KOPT-K1 (cell line): Measurements from ENCODE around the gene CSRP3.

ENCODE experiments used
- H3K27ac ChIP-seq: fragments of 200-600 bp; sonication (generic); 2 replicates; pipeline ENCODE4 v1.5.1; 2016; ENCODE audit warnings: antibody characterized with exemption, mild to moderate bottlenecking, low read depth, low read length; ENCODE audit not compliant: poor library complexity, severe bottlenecking
- H3K36me3 ChIP-seq: fragments of 200-600 bp; sonication (generic); 2 replicates; pipeline ENCODE4 v1.5.1; 2017; ENCODE audit warnings: antibody characterized with exemption, mild to moderate bottlenecking, low read length, moderate library complexity; ENCODE audit not compliant: insufficient read depth
- H3K9me3 ChIP-seq: fragments of 200-600 bp; sonication (generic); 2 replicates; pipeline ENCODE4 v1.5.1; 2017; ENCODE audit warnings: antibody characterized with exemption, low read length, mild to moderate bottlenecking; ENCODE audit not compliant: insufficient read depth, poor library complexity, severe bottlenecking

The CSRP3 gene

GRCh38 chr11:19208959-19209546 is 7.3 kb upstream of the CSRP3 start:
- H3K36me3 ChIP-seq: no peaks in the 10 kb centered on the region
- no peak overlapping the region for H3K27ac ChIP-seq
- no peaks in the 10 kb centered on the region for H3K9me3 ChIP-seq

GRCh38 chr11:19208181-19208580 is 6.4 kb upstream of the CSRP3 start:
- Histone ChIP-seq H3K9me3 (no peaks in the 10 kb centered on the region), H3K27ac (no peak overlapping the region), H3K36me3 (no peaks in the 10 kb centered on the region)

- no peaks in the 10 kb centered on the region for H3K36me3 ChIP-seq
- H3K27ac ChIP-seq: no peak overlapping the region
- H3K9me3 ChIP-seq: no peaks in the 10 kb centered on the region
Measured at GRCh38 chr11:19204836-19205235, 3.1 kb upstream of the CSRP3 start.

- H3K36me3 ChIP-seq: no peaks in the 10 kb centered on the region
- no peaks in the 10 kb centered on the region for H3K9me3 ChIP-seq
- no peak overlapping the region for H3K27ac ChIP-seq
Measured at GRCh38 chr11:19200410-19201201, 1.2 kb downstream of the CSRP3 start.

GRCh38 chr11:19199771-19200170 is 2.0 kb downstream of the CSRP3 start:
- H3K27ac ChIP-seq: no peak overlapping the region
- H3K9me3 ChIP-seq: no peaks in the 10 kb centered on the region
- no peaks in the 10 kb centered on the region for H3K36me3 ChIP-seq

- Histone ChIP-seq H3K27ac (no peak overlapping the region), H3K9me3 (no peaks in the 10 kb centered on the region), H3K36me3 (no peaks in the 10 kb centered on the region)
Measured at GRCh38 chr11:19199048-19199447, 2.7 kb downstream of the CSRP3 start.

GRCh38 chr11:19196432-19196831 is 5.4 kb downstream of the CSRP3 start:
- no peaks in the 10 kb centered on the region for H3K9me3 ChIP-seq
- no peaks in the 10 kb centered on the region for H3K36me3 ChIP-seq
- H3K27ac ChIP-seq: no peak overlapping the region

GRCh38 chr11:19194620-19195308 is 7.0 kb downstream of the CSRP3 start:
- Histone ChIP-seq H3K36me3 (no peaks in the 10 kb centered on the region), H3K9me3 (no peaks in the 10 kb centered on the region), H3K27ac (no peak overlapping the region)

GRCh38 chr11:19193916-19194315 is 7.9 kb downstream of the CSRP3 start:
- Histone ChIP-seq H3K27ac (no peak overlapping the region), H3K9me3 (no peaks in the 10 kb centered on the region), H3K36me3 (no peaks in the 10 kb centered on the region)

- Histone ChIP-seq H3K27ac (no peak overlapping the region), H3K9me3 (no peaks in the 10 kb centered on the region)
Measured at GRCh38 chr11:19191530-19192169, 10.1 kb downstream of the CSRP3 start.

GRCh38 chr11:19187833-19188258 is 13.9 kb downstream of the CSRP3 start:
- Histone ChIP-seq H3K36me3 (no peaks in the 10 kb centered on the region), H3K9me3 (no peaks in the 10 kb centered on the region), H3K27ac (no peak overlapping the region)

More at GRCh38 chr11:19191530-19192169, 10.1 kb downstream of the CSRP3 start:
- H3K36me3 ChIP-seq: no peaks in the 10 kb centered on the region

GRCh38 chr11:19187114-19187832 is 14.5 kb downstream of the CSRP3 start:
- Histone ChIP-seq H3K27ac (no peak overlapping the region), H3K36me3 (no peaks in the 10 kb centered on the region), H3K9me3 (no peaks in the 10 kb centered on the region)

- Histone ChIP-seq H3K27ac (no peak overlapping the region), H3K9me3 (no peaks in the 10 kb centered on the region), H3K36me3 (no peaks in the 10 kb centered on the region)
Measured at GRCh38 chr11:19185516-19186052, 16.2 kb downstream of the CSRP3 start.

GRCh38 chr11:19185036-19185435 is 16.7 kb downstream of the CSRP3 start:
- no peak overlapping the region for H3K27ac ChIP-seq
- H3K36me3 ChIP-seq: no peaks in the 10 kb centered on the region
- H3K9me3 ChIP-seq: no peaks in the 10 kb centered on the region
